Pancreas (tissue), 10 donors: ENCODE data around the gene PSMC3IP. TPM values are rescaled to one million over a fixed set of nuclear protein-coding genes. Genes with fewer than 3 reads are reported as not detected.
A peak's percentile ranks its signal among the peaks of the same experiment; 100 is the strongest.

Experiments used
- ATAC-seq, 4 donors: fragments of 200-7000 bp; cut with Tn5 transposase; one replicate each; pipeline versions ENCODE4 v1.8.0 to v1.9.1; 2020; ENCODE audit warnings: mild to moderate bottlenecking in 4 of 4, moderate library complexity in 4 of 4
- DNase-seq, 6 donors: peaks; one replicate each; pipeline ENCODE4 v3.0.0-alpha.2; 2020
- FAIRE-seq: peaks from 2 replicates; lab custom pipeline; 2012; peaks lifted over from hg19 to GRCh38; lab: Jason Lieb, UNC
- H3K27ac ChIP-seq, 4 donors: fragments of 200-600 bp; sonication (generic); 1 replicate in 3 of 4; 2 replicates in 1 of 4; pipeline versions ENCODE4 v1.5.0 to v1.8.0; 2020
- H3K27me3 ChIP-seq, 4 donors: fragments of 200-600 bp; one replicate each; pipeline ENCODE4 v1.8.0; 2021
- H3K36me3 ChIP-seq, 3 donors: fragments of 200-600 bp; sonication (generic) in 1 of 3; one replicate each; pipeline versions ENCODE4 v1.5.0 to v1.8.0; 2020 to 2021
- H3K4me1 ChIP-seq, 3 donors: fragments of 200-600 bp; one replicate each; pipeline ENCODE4 v1.8.0; 2021
- H3K4me3 ChIP-seq, 4 donors: fragments of 200-600 bp; sonication (generic) in 2 of 4; one replicate each; pipeline versions ENCODE4 v1.5.0 to v1.8.0; 2020 to 2021
- H3K9me3 ChIP-seq, 4 donors: fragments of 200-600 bp; one replicate each; pipeline ENCODE4 v1.8.0; 2021
- WGBS, 2 donors: extraction: QIAGEN DNeasy Blood & Tissue Kit; methylation state at CpG; one replicate each; pipeline ENCODE4 v1.1.7; 2013; 5-methylcytosine and 5-hydroxymethylcytosine counted together
- intact Hi-C, 3 donors: fragments of 100-400 bp; cut with DNase I; formaldehyde crosslinking; loops; one replicate each; pipeline versions ENCODE4 v1.11.1 to v1.14.2; 2022
- polyA plus RNA-seq, 2 donors: library from polyadenylated mRNA; stranded (reverse); fragments of 200-250 nt; gene quantifications; one replicate each; pipeline ENCODE4 v1.2.3, GENCODE V29; 2013
- total RNA-seq, 6 donors: library from RNA; stranded (reverse); fragmentation: NEBNext Ultra II Directional in 4 of 6; extraction: Animal tissue kit (Norgen Biotek cat#: 25700) in 4 of 6; gene quantifications; one replicate each; pipeline versions ENCODE4 v1.2.1 to v1.2.4, GENCODE V29; 2021 to 2023
- TF ChIP-seq, protein P1 (sequence below), 4 donors: fragments of 200-600 bp; sonication (generic) in 3 of 4; IDR thresholded peaks; one replicate each; pipeline versions ENCODE4 v1.5.0 to v1.8.0; 2021; ENCODE audit warnings: antibody characterized with exemption in 4 of 4
- donor health status: healthy with polysubstance abuse.
- donor health status: DM: no; HTN: no; CAD: no; lungs with moderate emphysema.
- donor health status: DM: no; HTN: no; CAD: no.
- donor health status: control.
- donor health status: control.
- donor health status: Bipolar disorder and iron deficiency.
- donor health status: DM: yes; HTN: yes; CAD: no.
- donor health status: DM: no; HTN: no; CAD: no.
- donor health status: DM: no; HTN: no; CAD: no.
- donor health status: DM: yes; HTN: yes; CAD: no.

The PSMC3IP gene
- total and polyA plus RNA-seq, 8 donors: 1.0 to 7.0 (median 2.4) TPM

DNA sequence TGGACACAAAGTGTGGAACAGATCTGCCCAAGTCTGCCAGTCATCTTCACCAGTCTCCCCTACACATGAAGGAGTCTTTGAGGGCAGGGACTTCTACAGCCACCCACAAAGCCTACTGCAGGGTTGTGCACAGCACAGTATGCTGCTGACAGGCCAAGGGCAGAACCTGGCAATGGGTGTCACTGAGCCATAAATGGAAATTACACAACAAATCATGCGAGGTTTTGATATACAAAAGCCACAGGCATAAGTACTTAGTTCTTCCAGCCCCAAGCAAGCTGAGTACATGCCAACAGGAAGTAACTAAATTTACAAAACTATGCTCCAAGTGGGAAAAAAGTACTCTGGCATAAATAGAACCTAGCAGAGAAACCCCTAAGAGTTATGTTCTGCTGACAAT is 7.8 kb upstream of the PSMC3IP start:
- H3K9me3 ChIP-seq: no peaks in the 10 kb centered on the region
- FAIRE-seq (no peak), ATAC-seq (peak; percentile 31 to 80 (median 66)), DNase-seq (no peak)
- H3K27me3 ChIP-seq: no peaks in the 10 kb centered on the region
- intact Hi-C loops: no loop called here
- 13 to 21% methylated on average over 1 of the region's 1 CpG for WGBS, 2 donors
- peak overlapping the region in 2 of 4 donors; percentile 27 to 42 for H3K27ac ChIP-seq
- H3K4me1 ChIP-seq: peaks cover 0 to 5% (median 0%) of the 10 kb centered on the region in 3 donors
- no peak overlapping the region for H3K4me3 ChIP-seq
- peaks cover 0 to 87% (median 34%) of the 10 kb centered on the region in 3 donors for H3K36me3 ChIP-seq
- TF ChIP-seq, protein P1, sequence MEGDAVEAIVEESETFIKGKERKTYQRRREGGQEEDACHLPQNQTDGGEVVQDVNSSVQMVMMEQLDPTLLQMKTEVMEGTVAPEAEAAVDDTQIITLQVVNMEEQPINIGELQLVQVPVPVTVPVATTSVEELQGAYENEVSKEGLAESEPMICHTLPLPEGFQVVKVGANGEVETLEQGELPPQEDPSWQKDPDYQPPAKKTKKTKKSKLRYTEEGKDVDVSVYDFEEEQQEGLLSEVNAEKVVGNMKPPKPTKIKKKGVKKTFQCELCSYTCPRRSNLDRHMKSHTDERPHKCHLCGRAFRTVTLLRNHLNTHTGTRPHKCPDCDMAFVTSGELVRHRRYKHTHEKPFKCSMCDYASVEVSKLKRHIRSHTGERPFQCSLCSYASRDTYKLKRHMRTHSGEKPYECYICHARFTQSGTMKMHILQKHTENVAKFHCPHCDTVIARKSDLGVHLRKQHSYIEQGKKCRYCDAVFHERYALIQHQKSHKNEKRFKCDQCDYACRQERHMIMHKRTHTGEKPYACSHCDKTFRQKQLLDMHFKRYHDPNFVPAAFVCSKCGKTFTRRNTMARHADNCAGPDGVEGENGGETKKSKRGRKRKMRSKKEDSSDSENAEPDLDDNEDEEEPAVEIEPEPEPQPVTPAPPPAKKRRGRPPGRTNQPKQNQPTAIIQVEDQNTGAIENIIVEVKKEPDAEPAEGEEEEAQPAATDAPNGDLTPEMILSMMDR (IDR thresholded peaks at IDR 0.05): no peak

DNA sequence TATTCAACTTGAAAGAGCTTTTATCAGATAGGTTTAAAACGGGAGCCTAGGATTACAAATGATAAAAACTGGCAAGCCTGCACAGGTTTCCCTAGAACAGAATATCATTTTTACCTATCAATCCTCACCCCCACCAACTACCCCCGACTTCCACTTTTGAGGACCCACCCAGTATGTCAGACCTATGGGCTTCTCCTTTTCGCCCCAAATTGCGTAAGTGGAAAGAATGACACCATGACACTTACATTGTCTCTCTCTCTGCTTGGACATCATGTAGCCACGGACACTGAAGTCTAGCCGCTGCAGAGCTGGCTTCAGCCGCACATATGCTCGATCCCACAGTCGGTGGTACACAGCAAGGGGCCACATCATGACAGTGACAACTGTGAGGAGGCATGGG is 7.4 kb upstream of the PSMC3IP start:
- H3K9me3 ChIP-seq: no peaks in the 10 kb centered on the region
- WGBS, 2 donors: 76% methylated on average over 9 of the region's 9 CpGs
- no peak overlapping the region for H3K4me3 ChIP-seq
- peaks cover 0 to 82% (median 34%) of the 10 kb centered on the region in 3 donors for H3K36me3 ChIP-seq
- no peaks in the 10 kb centered on the region for H3K27me3 ChIP-seq
- DNase-seq (no peak), FAIRE-seq (no peak), ATAC-seq (peak in 1 of 4 donors; percentile 23)
- peak overlapping the region in 2 of 4 donors; percentile 16 to 42 for H3K27ac ChIP-seq
- intact Hi-C loops: no loop called here
- peaks cover 0 to 5% (median 0%) of the 10 kb centered on the region in 3 donors for H3K4me1 ChIP-seq
- TF ChIP-seq, protein P1 (IDR thresholded peaks at IDR 0.05): no peak

DNA sequence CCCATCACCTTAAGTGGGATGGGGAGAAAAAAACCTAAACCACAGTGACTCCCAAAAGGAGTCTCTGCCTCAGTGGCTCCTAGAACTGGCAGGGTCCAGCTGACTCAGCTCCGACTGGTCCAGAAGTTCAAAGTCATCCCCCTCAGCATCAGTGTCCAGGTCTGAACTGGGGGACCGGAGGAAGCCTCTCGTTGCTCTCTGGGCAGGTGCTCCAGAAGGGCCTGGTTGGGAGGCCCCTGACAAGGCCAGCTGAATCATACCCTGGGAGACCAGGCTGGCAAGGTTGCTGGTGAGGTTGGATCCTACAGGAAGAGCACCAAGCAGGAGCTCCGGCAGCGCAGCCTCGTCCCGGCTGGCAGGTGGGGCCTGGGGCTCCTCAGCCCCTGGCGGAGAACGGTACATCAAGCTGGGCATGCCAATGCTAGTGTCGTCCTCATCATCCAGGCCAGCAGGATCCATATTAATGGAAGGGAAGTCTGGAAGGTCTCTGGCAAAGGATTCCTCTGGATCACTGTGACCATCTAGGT is 4.3 kb upstream of the PSMC3IP start:
- ATAC-seq (no peak), DNase-seq (peak in 1 of 6 donors; percentile 51), FAIRE-seq (no peak)
- Histone ChIP-seq H3K4me1 (peaks cover 0 to 14% (median 5%) of the 10 kb centered on the region in 3 donors), H3K9me3 (no peaks in the 10 kb centered on the region), H3K27me3 (no peaks in the 10 kb centered on the region), H3K4me3 (no peak overlapping the region), H3K36me3 (peaks cover 0 to 56% (median 26%) of the 10 kb centered on the region in 3 donors), H3K27ac (no peak overlapping the region)
- intact Hi-C loops: no loop called here
- 87 to 89% methylated on average over 10 of the region's 10 CpGs for WGBS, 2 donors
- TF ChIP-seq, protein P1 (IDR thresholded peaks at IDR 0.05): no peak

DNA sequence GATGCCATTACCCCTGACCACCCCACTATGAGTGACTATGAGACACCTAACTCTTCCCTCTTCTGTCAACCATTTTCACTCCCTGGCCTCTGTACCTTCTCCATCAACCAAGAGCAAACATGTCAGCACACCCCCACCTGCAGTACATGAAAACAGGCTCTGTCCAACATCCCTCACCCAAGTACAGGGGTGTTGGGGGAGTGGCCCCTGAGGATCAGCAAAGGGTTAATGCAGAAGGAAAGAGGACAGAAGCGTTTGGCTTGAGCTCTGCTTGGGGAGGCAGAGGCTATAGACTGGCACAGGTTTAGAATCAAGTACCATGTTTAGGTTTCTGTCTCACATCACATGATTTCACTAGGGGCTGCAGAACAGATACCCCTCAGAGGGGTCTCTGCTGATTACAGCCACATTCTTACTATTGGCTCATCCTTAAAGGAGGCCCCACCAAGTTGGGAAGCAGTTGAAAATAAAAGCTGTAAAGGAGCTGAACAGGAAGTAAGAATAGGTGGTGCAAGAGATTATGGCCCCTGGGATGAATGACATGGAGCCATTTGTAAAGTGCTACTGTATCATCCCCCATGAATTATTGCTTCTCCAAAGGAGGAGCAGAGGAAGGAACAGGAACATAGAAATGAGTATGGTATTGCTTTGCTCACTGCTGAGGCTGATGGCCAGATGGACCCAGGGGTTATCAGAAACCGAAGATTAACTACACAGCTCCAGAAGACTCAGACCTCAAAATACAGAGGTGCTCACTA is 2.4 kb upstream of the PSMC3IP start:
- ATAC-seq (no peak), FAIRE-seq (no peak), DNase-seq (peak in 1 of 6 donors; percentile 9)
- WGBS, 2 donors: 42 to 50% methylated on average over 2 of the region's 2 CpGs
- Histone ChIP-seq H3K27ac (no peak overlapping the region), H3K4me3 (no peak overlapping the region), H3K9me3 (no peaks in the 10 kb centered on the region), H3K4me1 (peaks cover 0 to 10% (median 5%) of the 10 kb centered on the region in 3 donors), H3K36me3 (peaks cover 0 to 41% (median 18%) of the 10 kb centered on the region in 3 donors), H3K27me3 (no peaks in the 10 kb centered on the region)
- TF ChIP-seq, protein P1 (IDR thresholded peaks at IDR 0.05): no peak
- intact Hi-C loops: no loop called here
